H1 (cell line): ENCODE data around the gene CMIP.

Experiments used
- KDM1A ChIP-seq: fragments of 200-600, 300-600 bp; sonication (generic); IDR thresholded peaks from 2 replicates; pipeline ENCODE4 v1.7.1; 2016; ENCODE audit warnings: mild to moderate bottlenecking, low read length, borderline replicate concordance
- SRF ChIP-seq: IDR thresholded peaks from 2 replicates; pipeline ENCODE4 v1.6.1; 2011; ENCODE audit warnings: mild to moderate bottlenecking, low read depth, low read length, moderate library complexity
- ZNF274 ChIP-seq: IDR thresholded peaks from 2 replicates; pipeline ENCODE4 v1.7.0; 2012; ENCODE audit warnings: low read length, borderline replicate concordance; ENCODE audit errors: extremely low read depth
- TF ChIP-seq, protein P1 (sequence below), 3 experiments: IDR thresholded peaks; 1 replicate in 2 of 3; 2 replicates in 1 of 3; pipeline versions ENCODE4 v1.5.1 to v1.6.1; 2011; ENCODE audit warnings: low read length in 3 of 3, mild to moderate bottlenecking in 3 of 3, inconsistent platforms in 2 of 3, low read depth in 1 of 3, moderate library complexity in 1 of 3; ENCODE audit not compliant: insufficient read depth in 1 of 3; ENCODE audit errors: control extremely low read depth in 1 of 3

DNA sequence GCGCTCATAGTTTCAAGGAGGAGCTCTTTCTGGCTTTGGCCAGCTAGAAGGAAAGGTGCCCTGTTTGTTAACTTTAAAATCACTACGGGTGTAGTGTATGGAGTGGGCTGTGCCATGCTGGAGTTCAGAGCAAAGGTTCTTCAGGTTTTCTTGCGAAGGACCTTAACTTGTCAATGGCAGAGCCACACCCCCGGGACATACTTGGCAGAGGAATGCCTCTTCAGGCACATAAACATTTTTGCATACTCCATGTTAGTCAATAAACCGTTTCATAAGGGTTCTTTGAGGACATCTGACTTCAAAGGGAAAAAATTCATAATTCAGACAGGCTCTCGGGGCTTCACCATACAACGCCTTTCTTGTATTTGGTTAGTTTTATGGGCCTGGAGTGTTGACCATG is 221.5 kb downstream of the CMIP start:
- TF ChIP-seq SRF (no peak), KDM1A (no peak), ZNF274 (no peak)
- TF ChIP-seq, protein P1, sequence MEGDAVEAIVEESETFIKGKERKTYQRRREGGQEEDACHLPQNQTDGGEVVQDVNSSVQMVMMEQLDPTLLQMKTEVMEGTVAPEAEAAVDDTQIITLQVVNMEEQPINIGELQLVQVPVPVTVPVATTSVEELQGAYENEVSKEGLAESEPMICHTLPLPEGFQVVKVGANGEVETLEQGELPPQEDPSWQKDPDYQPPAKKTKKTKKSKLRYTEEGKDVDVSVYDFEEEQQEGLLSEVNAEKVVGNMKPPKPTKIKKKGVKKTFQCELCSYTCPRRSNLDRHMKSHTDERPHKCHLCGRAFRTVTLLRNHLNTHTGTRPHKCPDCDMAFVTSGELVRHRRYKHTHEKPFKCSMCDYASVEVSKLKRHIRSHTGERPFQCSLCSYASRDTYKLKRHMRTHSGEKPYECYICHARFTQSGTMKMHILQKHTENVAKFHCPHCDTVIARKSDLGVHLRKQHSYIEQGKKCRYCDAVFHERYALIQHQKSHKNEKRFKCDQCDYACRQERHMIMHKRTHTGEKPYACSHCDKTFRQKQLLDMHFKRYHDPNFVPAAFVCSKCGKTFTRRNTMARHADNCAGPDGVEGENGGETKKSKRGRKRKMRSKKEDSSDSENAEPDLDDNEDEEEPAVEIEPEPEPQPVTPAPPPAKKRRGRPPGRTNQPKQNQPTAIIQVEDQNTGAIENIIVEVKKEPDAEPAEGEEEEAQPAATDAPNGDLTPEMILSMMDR (IDR thresholded peaks at IDR 0.05; ENCODE audit: control extremely low read depth in 1 of 3, insufficient read depth in 1 of 3, low read depth in 1 of 3, low read length in 3 of 3): no peak
